ENCODE data around the gene SLC23A3. TPM values are rescaled to one million over a fixed set of nuclear protein-coding genes. Genes with fewer than 3 reads are reported as not detected.

The SLC23A3 gene
- total RNA-seq, 1 donor from 2014 or later: 1.1 TPM

DNA sequence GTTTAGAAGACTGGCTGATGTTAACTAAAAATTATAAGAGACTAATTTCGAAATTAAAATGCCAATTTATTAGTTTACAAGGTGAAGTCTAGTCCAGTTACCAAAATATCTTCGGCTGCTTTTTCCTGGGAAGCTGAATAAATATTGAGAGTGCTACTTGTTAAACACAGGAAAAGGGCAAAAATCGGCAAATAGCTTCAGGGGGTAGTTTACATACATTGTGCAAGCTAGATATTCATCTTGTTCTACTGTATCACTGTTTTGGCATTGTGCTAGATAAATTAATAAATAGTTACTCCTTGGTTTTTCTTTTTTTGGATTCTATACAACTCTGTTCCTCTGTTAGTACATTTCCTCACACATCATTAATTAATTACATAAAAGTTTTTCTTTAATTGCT, 38.5 kb downstream of the SLC23A3 start:
- Mint-ChIP-seq H3K27ac (ENCODE audit: unreplicated experiment) (no peak overlapping the region), H3K4me1 (ENCODE audit: low read depth, unreplicated experiment) (peaks cover 4% of the 10 kb centered on the region), H3K36me3 (ENCODE audit: unreplicated experiment) (no peaks in the 10 kb centered on the region), H3K9me3 (ENCODE audit: unreplicated experiment) (peaks cover 2% of the 10 kb centered on the region), H3K27me3 (ENCODE audit: unreplicated experiment) (no peaks in the 10 kb centered on the region), H3K4me3 (ENCODE audit: unreplicated experiment) (no peak overlapping the region)
- TF ChIP-seq, protein P1, sequence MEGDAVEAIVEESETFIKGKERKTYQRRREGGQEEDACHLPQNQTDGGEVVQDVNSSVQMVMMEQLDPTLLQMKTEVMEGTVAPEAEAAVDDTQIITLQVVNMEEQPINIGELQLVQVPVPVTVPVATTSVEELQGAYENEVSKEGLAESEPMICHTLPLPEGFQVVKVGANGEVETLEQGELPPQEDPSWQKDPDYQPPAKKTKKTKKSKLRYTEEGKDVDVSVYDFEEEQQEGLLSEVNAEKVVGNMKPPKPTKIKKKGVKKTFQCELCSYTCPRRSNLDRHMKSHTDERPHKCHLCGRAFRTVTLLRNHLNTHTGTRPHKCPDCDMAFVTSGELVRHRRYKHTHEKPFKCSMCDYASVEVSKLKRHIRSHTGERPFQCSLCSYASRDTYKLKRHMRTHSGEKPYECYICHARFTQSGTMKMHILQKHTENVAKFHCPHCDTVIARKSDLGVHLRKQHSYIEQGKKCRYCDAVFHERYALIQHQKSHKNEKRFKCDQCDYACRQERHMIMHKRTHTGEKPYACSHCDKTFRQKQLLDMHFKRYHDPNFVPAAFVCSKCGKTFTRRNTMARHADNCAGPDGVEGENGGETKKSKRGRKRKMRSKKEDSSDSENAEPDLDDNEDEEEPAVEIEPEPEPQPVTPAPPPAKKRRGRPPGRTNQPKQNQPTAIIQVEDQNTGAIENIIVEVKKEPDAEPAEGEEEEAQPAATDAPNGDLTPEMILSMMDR (IDR thresholded peaks at IDR 0.05; ENCODE audit: partially characterized antibody, unreplicated experiment): no peak
- DNase-seq: no peak

DNA sequence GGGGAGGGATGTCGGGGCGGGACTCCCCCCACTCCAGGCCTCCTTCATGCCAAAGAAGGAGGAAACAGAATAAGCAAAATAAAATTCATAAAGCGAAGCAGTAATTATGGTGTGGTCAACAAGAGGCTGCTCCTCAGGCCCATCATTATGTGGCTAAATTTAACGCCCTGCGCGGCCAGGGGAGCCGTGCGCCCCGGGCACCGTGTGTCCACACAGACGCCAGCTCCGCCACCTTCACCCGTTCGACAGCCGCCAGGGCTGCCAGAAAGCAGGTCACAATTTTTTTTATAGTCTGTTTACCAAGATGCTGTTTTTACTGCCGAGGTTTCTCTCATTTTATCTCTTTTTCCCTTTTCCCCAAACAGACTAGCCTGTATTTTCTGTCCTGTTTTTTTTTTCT, 40.2 kb downstream of the SLC23A3 start:
- Mint-ChIP-seq H3K4me1 (ENCODE audit: low read depth, unreplicated experiment) (peaks cover 4% of the 10 kb centered on the region), H3K27ac (ENCODE audit: unreplicated experiment) (no peak overlapping the region), H3K9me3 (ENCODE audit: unreplicated experiment) (peaks cover 2% of the 10 kb centered on the region), H3K36me3 (ENCODE audit: unreplicated experiment) (no peaks in the 10 kb centered on the region), H3K27me3 (ENCODE audit: unreplicated experiment) (no peaks in the 10 kb centered on the region), H3K4me3 (ENCODE audit: unreplicated experiment) (no peak overlapping the region)
- TF ChIP-seq, protein P1 (IDR thresholded peaks at IDR 0.05; ENCODE audit: partially characterized antibody, unreplicated experiment): no peak
- DNase-seq: no peak

DNA sequence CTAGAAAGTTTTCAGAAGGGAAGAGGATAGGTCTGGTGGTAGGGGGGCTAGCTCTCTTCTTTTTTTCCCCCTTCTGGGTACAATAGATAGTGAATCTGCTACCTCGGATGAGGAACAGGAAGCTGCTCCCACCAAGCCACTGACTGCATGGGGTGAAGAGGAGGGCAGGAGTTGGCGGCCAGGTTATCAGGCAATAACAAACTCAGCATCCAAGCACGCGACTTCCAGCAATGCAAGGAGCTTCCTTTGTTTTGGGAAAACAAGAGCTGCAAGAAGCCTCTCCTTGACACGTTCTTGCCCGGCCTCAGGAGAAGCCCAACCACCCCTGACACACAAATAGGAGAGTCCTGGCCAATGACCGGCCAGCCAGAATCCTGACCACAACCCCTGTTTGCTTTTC, 41.4 kb downstream of the SLC23A3 start:
- Mint-ChIP-seq H3K4me3 (ENCODE audit: unreplicated experiment) (no peak overlapping the region), H3K36me3 (ENCODE audit: unreplicated experiment) (no peaks in the 10 kb centered on the region), H3K9me3 (ENCODE audit: unreplicated experiment) (peaks cover 2% of the 10 kb centered on the region), H3K27me3 (ENCODE audit: unreplicated experiment) (no peaks in the 10 kb centered on the region), H3K27ac (ENCODE audit: unreplicated experiment) (no peak overlapping the region), H3K4me1 (ENCODE audit: low read depth, unreplicated experiment) (peaks cover 4% of the 10 kb centered on the region)
- no peak for DNase-seq
- TF ChIP-seq, protein P1 (IDR thresholded peaks at IDR 0.05; ENCODE audit: partially characterized antibody, unreplicated experiment): no peak

DNA sequence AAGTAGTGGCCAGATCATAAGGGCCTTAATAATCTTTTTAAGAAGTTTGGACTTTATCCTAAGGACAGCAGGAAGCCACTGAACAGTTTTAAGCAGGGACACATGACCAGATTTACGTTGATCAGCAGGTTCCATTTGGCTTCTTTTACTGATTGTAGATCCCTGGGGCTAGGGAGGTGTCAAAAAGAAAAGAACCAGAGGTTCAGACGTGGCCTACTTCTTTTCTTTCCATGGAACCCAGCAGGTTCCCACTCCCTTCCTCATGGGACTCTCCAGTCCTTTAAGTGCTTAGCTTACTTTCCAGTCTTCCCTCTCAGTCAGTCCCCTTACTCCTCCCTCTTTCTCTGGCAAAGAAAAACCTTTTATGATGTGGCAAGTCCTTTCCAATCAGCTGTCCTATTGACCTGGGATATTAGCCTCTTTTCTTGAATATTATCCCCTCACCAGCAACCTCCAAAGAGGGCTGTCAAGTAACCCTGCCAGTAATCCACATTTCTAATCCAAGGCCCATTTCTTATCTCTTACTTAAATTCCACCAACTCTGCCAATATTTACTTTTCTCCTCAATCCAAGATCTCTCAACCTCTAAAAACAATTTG, 42.7 kb downstream of the SLC23A3 start:
- H3K36me3 Mint-ChIP-seq (ENCODE audit: unreplicated experiment): no peaks in the 10 kb centered on the region
- DNase-seq: no peak
- peaks cover 2% of the 10 kb centered on the region for H3K9me3 Mint-ChIP-seq (ENCODE audit: unreplicated experiment)
- H3K4me1 Mint-ChIP-seq (ENCODE audit: low read depth, unreplicated experiment): peaks cover 14% of the 10 kb centered on the region
- no peaks in the 10 kb centered on the region for H3K27me3 Mint-ChIP-seq (ENCODE audit: unreplicated experiment)
- TF ChIP-seq, protein P1 (IDR thresholded peaks at IDR 0.05; ENCODE audit: partially characterized antibody, unreplicated experiment): no peak
- H3K4me3 Mint-ChIP-seq (ENCODE audit: unreplicated experiment): no peak overlapping the region
- H3K27ac Mint-ChIP-seq (ENCODE audit: unreplicated experiment): no peak overlapping the region

DNA sequence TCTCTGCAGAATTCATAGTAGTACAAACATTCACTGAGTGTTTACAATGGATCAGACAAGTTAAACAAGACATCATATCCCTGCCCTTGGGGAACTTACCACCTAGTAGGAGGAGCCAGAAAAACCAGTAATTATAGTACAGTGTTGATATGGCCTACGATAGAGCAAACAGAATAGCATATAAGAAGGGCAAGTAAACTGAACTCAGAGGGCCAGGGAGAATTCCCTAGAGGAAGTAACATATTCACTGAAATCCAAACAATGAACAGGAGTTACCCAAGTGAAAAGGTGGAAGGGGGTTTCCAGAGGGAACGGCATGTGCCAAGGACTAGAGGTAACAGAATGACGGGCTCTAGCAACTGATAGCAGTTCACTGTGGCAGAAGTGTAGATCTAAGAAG, 43.3 kb downstream of the SLC23A3 start:
- TF ChIP-seq, protein P1 (IDR thresholded peaks at IDR 0.05; ENCODE audit: partially characterized antibody, unreplicated experiment): no peak
- Mint-ChIP-seq H3K27ac (ENCODE audit: unreplicated experiment) (no peak overlapping the region), H3K36me3 (ENCODE audit: unreplicated experiment) (no peaks in the 10 kb centered on the region), H3K4me3 (ENCODE audit: unreplicated experiment) (no peak overlapping the region), H3K27me3 (ENCODE audit: unreplicated experiment) (no peaks in the 10 kb centered on the region), H3K4me1 (ENCODE audit: low read depth, unreplicated experiment) (peaks cover 15% of the 10 kb centered on the region), H3K9me3 (ENCODE audit: unreplicated experiment) (peaks cover 2% of the 10 kb centered on the region)
- no peak for DNase-seq
